ENCODE data around the gene APH1B.
"Not testable (repeated sequence)": the region's sequence is repeated elsewhere in the genome, so short reads cannot be mapped to it uniquely, and the experiment has no call there.

Gene APH1B

GRCh38 chr15:63301088-63301487 lies 23.7 kb downstream of the APH1B start:
- no peak for DNase-seq

GRCh38 chr15:63305260-63305659 lies 27.9 kb downstream of the APH1B start:
- DNase-seq = no peak

- DNase-seq = no peak
Measured at GRCh38 chr15:63306492-63307073, 29.2 kb downstream of the APH1B start.

GRCh38 chr15:63308491-63308890 lies 31.1 kb downstream of the APH1B start:
- DNase-seq = no peak

- DNase-seq = no peak
Measured at GRCh38 chr15:63308947-63309346, 31.5 kb downstream of the APH1B start.

- no peak for DNase-seq
Measured at GRCh38 chr15:63310646-63311045, 33.2 kb downstream of the APH1B start.

GRCh38 chr15:63312286-63312685 lies 34.9 kb downstream of the APH1B start:
- no peak for DNase-seq

GRCh38 chr15:63313825-63314224 lies 36.4 kb downstream of the APH1B start:
- no peak for DNase-seq

- DNase-seq = no peak
Measured at GRCh38 chr15:63314409-63314808, 37.0 kb downstream of the APH1B start.

GRCh38 chr15:63318344-63318743 lies 40.9 kb downstream of the APH1B start:
- no peak for DNase-seq

GRCh38 chr15:63319065-63319464 lies 41.7 kb downstream of the APH1B start:
- DNase-seq = no peak

GRCh38 chr15:63320446-63320845 lies 43.0 kb downstream of the APH1B start:
- not testable (repeated sequence) for DNase-seq

- DNase-seq = not testable (repeated sequence)
Measured at GRCh38 chr15:63320981-63321380, 43.6 kb downstream of the APH1B start.

- DNase-seq = no peak
Measured at GRCh38 chr15:63321462-63321861, 44.1 kb downstream of the APH1B start.

GRCh38 chr15:63322541-63322940 lies 45.1 kb downstream of the APH1B start:
- no peak for DNase-seq

- no peak for DNase-seq
Measured at GRCh38 chr15:63323798-63324563, 46.6 kb downstream of the APH1B start.

GRCh38 chr15:63324770-63325169 lies 47.4 kb downstream of the APH1B start:
- peak; percentile 16 to 22 for DNase-seq

GRCh38 chr15:63327648-63328421 lies 50.4 kb downstream of the APH1B start:
- no peak for DNase-seq

- no peak for DNase-seq
Measured at GRCh38 chr15:63329567-63330350, 52.4 kb downstream of the APH1B start.

GRCh38 chr15:63330926-63331325 lies 53.5 kb downstream of the APH1B start:
- DNase-seq = no peak

GRCh38 chr15:63331456-63331855 lies 54.1 kb downstream of the APH1B start:
- DNase-seq = peak; percentile 8 to 11

GRCh38 chr15:63332367-63333124 lies 55.1 kb downstream of the APH1B start:
- no peak for DNase-seq
